PC-3 (cell line): ENCODE measurements around the gene ALG9.

ENCODE experiments used
- CTCF ChIP-seq: fragments of 300-600 bp; sonication (generic); conservative IDR thresholded peaks from 2 replicates; pipeline ENCODE4 v1.5.1; 2017; ENCODE audit warnings: antibody characterized with exemption, low read depth, mild to moderate bottlenecking, low read length
- EZH2 ChIP-seq: fragments of 300-600 bp; sonication (generic); IDR thresholded peaks from one replicate; pipeline ENCODE4 v1.6.1; 2017; ENCODE audit warnings: antibody characterized with exemption, mild to moderate bottlenecking, low read length; ENCODE audit not compliant: unreplicated experiment

- TF ChIP-seq CTCF: no peak
- no peak for TF ChIP-seq EZH2
These were observed 82.9 kb downstream of the ALG9 start for GRCh38 chr11:111788464-111788863.
